DOHH2 (cell line): Measurements from ENCODE around the gene KCNN3.

Experiments
- H3F3A ChIP-seq: fragments of 200-600 bp; sonication (generic), shearing (Covaris generic); 2 replicates; pipeline ENCODE4 v1.6.0; 2016; ENCODE audit warnings: antibody characterized with exemption, mild to moderate bottlenecking; ENCODE audit not compliant: control insufficient read depth, insufficient read depth
- H3K27ac ChIP-seq: fragments of 200-600 bp; sonication (generic); 2 replicates; pipeline ENCODE4 v1.5.1; 2014; ENCODE audit warnings: low read depth, mild to moderate bottlenecking, low read length, moderate library complexity
- H3K27me3 ChIP-seq: fragments of 200-600 bp; sonication (generic); 2 replicates; pipeline ENCODE4 v1.6.1; 2014; ENCODE audit warnings: mild to moderate bottlenecking, low read length, mixed read lengths; ENCODE audit not compliant: control insufficient read depth
- H3K36me3 ChIP-seq: fragments of 200-600 bp; sonication (generic); 2 replicates; pipeline ENCODE4 v1.6.1; 2014; ENCODE audit warnings: mild to moderate bottlenecking, low read length, moderate library complexity, mixed read lengths; ENCODE audit not compliant: control insufficient read depth
- H3K4me1 ChIP-seq: fragments of 200-600 bp; sonication (generic); 2 replicates; pipeline ENCODE4 v1.6.1; 2014; ENCODE audit warnings: mild to moderate bottlenecking, low read length, mixed read lengths; ENCODE audit not compliant: control insufficient read depth
- H3K4me2 ChIP-seq: fragments of 200-600 bp; sonication (generic); 2 replicates; pipeline ENCODE4 v1.6.0; 2014; ENCODE audit warnings: mild to moderate bottlenecking, low read length, moderate library complexity
- H3K4me3 ChIP-seq: fragments of 200-600 bp; sonication (generic); 2 replicates; pipeline ENCODE4 v1.5.1; 2014; ENCODE audit warnings: mild to moderate bottlenecking, low read length, mixed read lengths
- H3K79me2 ChIP-seq: fragments of 200-600 bp; sonication (generic); 2 replicates; pipeline ENCODE4 v1.6.1; 2014; ENCODE audit warnings: mild to moderate bottlenecking, low read length, mixed read lengths; ENCODE audit not compliant: control insufficient read depth
- H3K9me2 ChIP-seq: fragments of 200-600 bp; sonication (generic); replicated peaks from 2 replicates; pipeline ENCODE4 v1.6.1; 2014; ENCODE audit warnings: mild to moderate bottlenecking, low read length, mixed read lengths; ENCODE audit not compliant: control insufficient read depth
- H3K9me3 ChIP-seq: fragments of 200-600 bp; sonication (generic); 2 replicates; pipeline ENCODE4 v1.6.1; 2014; ENCODE audit warnings: antibody characterized with exemption, low read length, mixed read lengths; ENCODE audit not compliant: control insufficient read depth, insufficient read depth
- H4K20me1 ChIP-seq: fragments of 200-600 bp; sonication (generic); 2 replicates; pipeline ENCODE4 v1.6.0; 2014; ENCODE audit warnings: low read depth, mild to moderate bottlenecking, antibody characterized with exemption, low read length, moderate library complexity; ENCODE audit not compliant: control insufficient read depth, insufficient read depth
- EZH2phosphoT487 ChIP-seq: fragments of 200-600 bp; sonication (generic); IDR thresholded peaks from 2 replicates; pipeline ENCODE4 v1.6.1; 2017; ENCODE audit warnings: borderline replicate concordance, mild to moderate bottlenecking, antibody characterized with exemption, low read length, moderate library complexity, mixed read lengths
- TF ChIP-seq, protein P1 (sequence below): fragments of 200-600 bp; sonication (generic); IDR thresholded peaks from one replicate; pipeline ENCODE4 v1.5.1; 2014; ENCODE audit warnings: antibody characterized with exemption, mild to moderate bottlenecking, low read depth, low read length; ENCODE audit not compliant: poor library complexity, severe bottlenecking

KCNN3 gene

GRCh38 chr1:154876842-154877369 lies 6.8 kb upstream of the KCNN3 start:
- TF ChIP-seq EZH2phosphoT487: no peak
- TF ChIP-seq, protein P1, sequence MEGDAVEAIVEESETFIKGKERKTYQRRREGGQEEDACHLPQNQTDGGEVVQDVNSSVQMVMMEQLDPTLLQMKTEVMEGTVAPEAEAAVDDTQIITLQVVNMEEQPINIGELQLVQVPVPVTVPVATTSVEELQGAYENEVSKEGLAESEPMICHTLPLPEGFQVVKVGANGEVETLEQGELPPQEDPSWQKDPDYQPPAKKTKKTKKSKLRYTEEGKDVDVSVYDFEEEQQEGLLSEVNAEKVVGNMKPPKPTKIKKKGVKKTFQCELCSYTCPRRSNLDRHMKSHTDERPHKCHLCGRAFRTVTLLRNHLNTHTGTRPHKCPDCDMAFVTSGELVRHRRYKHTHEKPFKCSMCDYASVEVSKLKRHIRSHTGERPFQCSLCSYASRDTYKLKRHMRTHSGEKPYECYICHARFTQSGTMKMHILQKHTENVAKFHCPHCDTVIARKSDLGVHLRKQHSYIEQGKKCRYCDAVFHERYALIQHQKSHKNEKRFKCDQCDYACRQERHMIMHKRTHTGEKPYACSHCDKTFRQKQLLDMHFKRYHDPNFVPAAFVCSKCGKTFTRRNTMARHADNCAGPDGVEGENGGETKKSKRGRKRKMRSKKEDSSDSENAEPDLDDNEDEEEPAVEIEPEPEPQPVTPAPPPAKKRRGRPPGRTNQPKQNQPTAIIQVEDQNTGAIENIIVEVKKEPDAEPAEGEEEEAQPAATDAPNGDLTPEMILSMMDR: no peak
- H4K20me1 ChIP-seq: no peaks in the 10 kb centered on the region
- no peaks in the 10 kb centered on the region for H3K9me2 ChIP-seq
- no peaks in the 10 kb centered on the region for H3K79me2 ChIP-seq
- no peaks in the 10 kb centered on the region for H3K27me3 ChIP-seq
- H3K27ac ChIP-seq: no peak overlapping the region
- no peaks in the 10 kb centered on the region for H3K9me3 ChIP-seq
- H3F3A ChIP-seq: no peaks in the 10 kb centered on the region
- peaks cover 20% of the 10 kb centered on the region for H3K4me1 ChIP-seq
- no peak overlapping the region for H3K4me3 ChIP-seq
- H3K4me2 ChIP-seq: no peak overlapping the region
- no peaks in the 10 kb centered on the region for H3K36me3 ChIP-seq

DNA sequence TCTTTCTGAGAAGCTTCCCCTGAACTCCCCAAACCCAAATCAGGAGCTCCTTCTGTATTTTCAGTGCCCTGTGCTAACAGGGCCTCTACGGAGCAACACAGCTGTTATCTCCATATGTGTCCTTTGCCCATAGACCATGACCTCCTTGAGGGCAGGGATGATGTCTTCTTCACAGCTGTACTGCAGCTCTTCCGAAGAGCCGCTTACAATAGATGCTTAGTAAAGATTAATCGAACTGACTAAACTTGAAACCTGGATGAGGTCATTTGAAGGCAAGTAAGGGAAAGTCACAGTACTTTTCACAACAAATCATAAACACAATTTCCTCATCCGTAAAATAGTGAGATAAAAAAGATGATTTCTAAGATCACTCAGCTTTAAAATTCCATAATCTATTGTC lies 4.4 kb upstream of the KCNN3 start:
- no peak overlapping the region for H3K4me2 ChIP-seq

GRCh38 chr1:154873321-154873950 lies 3.4 kb upstream of the KCNN3 start:
- H4K20me1 ChIP-seq: no peaks in the 10 kb centered on the region
- TF ChIP-seq EZH2phosphoT487: no peak
- TF ChIP-seq, protein P1: no peak
- no peaks in the 10 kb centered on the region for H3K36me3 ChIP-seq
- no peaks in the 10 kb centered on the region for H3K27me3 ChIP-seq
- peaks cover 6% of the 10 kb centered on the region for H3K79me2 ChIP-seq
- H3K9me3 ChIP-seq: no peaks in the 10 kb centered on the region
- H3K4me1 ChIP-seq: peaks cover 48% of the 10 kb centered on the region
- H3K9me2 ChIP-seq: no peaks in the 10 kb centered on the region
- no peak overlapping the region for H3K27ac ChIP-seq
- H3K4me3 ChIP-seq: no peak overlapping the region
- H3K4me2 ChIP-seq: no peak overlapping the region
- H3F3A ChIP-seq: no peaks in the 10 kb centered on the region

More for the DNA sequence above, 4.4 kb upstream of the KCNN3 start:
- Histone ChIP-seq H3K27me3 (no peaks in the 10 kb centered on the region), H3K27ac (no peak overlapping the region), H4K20me1 (no peaks in the 10 kb centered on the region), H3F3A (no peaks in the 10 kb centered on the region), H3K4me1 (peaks cover 41% of the 10 kb centered on the region), H3K79me2 (peaks cover under 1% of the 10 kb centered on the region; the same call in 1 of the 2 replicates), H3K36me3 (no peaks in the 10 kb centered on the region), H3K4me3 (no peak overlapping the region), H3K9me2 (no peaks in the 10 kb centered on the region), H3K9me3 (no peaks in the 10 kb centered on the region)
- TF ChIP-seq, protein P1: no peak
- no peak for TF ChIP-seq EZH2phosphoT487
